Astrocyte (in vitro differentiated cells and primary cell): ENCODE results near the gene ME3. TPM values are rescaled to one million over a fixed set of nuclear protein-coding genes. Genes with fewer than 3 reads are reported as not detected.

Experiments used
- DNase-seq: peaks from one replicate; pipeline ENCODE4 v3.0.0-alpha.2; 2010; ENCODE audit warnings: low read depth
- FAIRE-seq: peaks from 2 replicates; lab custom pipeline; 2011; peaks lifted over from hg19 to GRCh38; lab: Jason Lieb, UNC
- H2AFZ ChIP-seq: 2 replicates; pipeline ENCODE4 v1.6.0; 2012; ENCODE audit warnings: low read depth, low read length, inconsistent platforms
- H3K27ac ChIP-seq: 2 replicates; pipeline ENCODE4 v1.5.1; 2011; ENCODE audit warnings: low read depth, low read length, inconsistent platforms
- H3K27me3 ChIP-seq: 2 replicates; pipeline ENCODE4 v1.6.0; 2011; ENCODE audit warnings: low read length, inconsistent platforms; ENCODE audit not compliant: insufficient read depth
- H3K36me3 ChIP-seq: 2 replicates; pipeline ENCODE4 v1.5.1; 2011; ENCODE audit warnings: low read length, inconsistent platforms; ENCODE audit not compliant: insufficient read depth
- H3K4me1 ChIP-seq: 2 replicates; pipeline ENCODE4 v1.5.1; 2011; ENCODE audit warnings: low read length, inconsistent platforms; ENCODE audit not compliant: insufficient read depth
- H3K4me2 ChIP-seq: 2 replicates; pipeline ENCODE4 v1.6.0; 2012; ENCODE audit warnings: low read length, inconsistent platforms
- H3K4me3 ChIP-seq: 2 replicates; pipeline ENCODE4 v1.5.1; 2011; ENCODE audit warnings: low read depth, mild to moderate bottlenecking, low read length, inconsistent platforms; ENCODE audit not compliant: insufficient read depth
- H3K79me2 ChIP-seq: 2 replicates; pipeline ENCODE4 v1.6.0; 2012; ENCODE audit warnings: mild to moderate bottlenecking, low read length, inconsistent platforms; ENCODE audit not compliant: insufficient read depth
- H3K9ac ChIP-seq: 2 replicates; pipeline ENCODE4 v1.6.0; 2012; ENCODE audit warnings: mild to moderate bottlenecking, low read length, inconsistent platforms
- H3K9me3 ChIP-seq: 2 replicates; pipeline ENCODE4 v1.5.1; 2012; ENCODE audit warnings: low read depth, mild to moderate bottlenecking, low read length, inconsistent platforms; ENCODE audit not compliant: insufficient read depth
- H4K20me1 ChIP-seq: 2 replicates; pipeline ENCODE4 v1.6.0; 2012; ENCODE audit warnings: low read length, inconsistent platforms; ENCODE audit not compliant: insufficient read depth
- H3K27ac Mint-ChIP-seq: one replicate; pipeline ENCODE4 v1.8.0; 2021; ENCODE audit warnings: mild to moderate bottlenecking, mixed read lengths; ENCODE audit not compliant: unreplicated experiment
- H3K27me3 Mint-ChIP-seq: one replicate; pipeline ENCODE4 v1.8.0; 2021; ENCODE audit warnings: low read depth, mixed read lengths; ENCODE audit not compliant: unreplicated experiment
- H3K36me3 Mint-ChIP-seq: one replicate; pipeline ENCODE4 v1.8.0; 2021; ENCODE audit warnings: low read depth, mixed read lengths; ENCODE audit not compliant: unreplicated experiment
- H3K4me1 Mint-ChIP-seq: one replicate; pipeline ENCODE4 v1.8.0; 2021; ENCODE audit warnings: low read depth, mixed read lengths; ENCODE audit not compliant: unreplicated experiment
- H3K4me3 Mint-ChIP-seq: one replicate; pipeline ENCODE4 v1.8.0; 2021; ENCODE audit warnings: mild to moderate bottlenecking, moderate library complexity, mixed read lengths; ENCODE audit not compliant: unreplicated experiment
- H3K9me3 Mint-ChIP-seq: one replicate; pipeline ENCODE4 v1.8.0; 2021; ENCODE audit warnings: mild to moderate bottlenecking, mixed read lengths; ENCODE audit not compliant: unreplicated experiment
- CTCF ChIP-seq: IDR thresholded peaks from 2 replicates; pipeline ENCODE4 v1.5.1; 2011; ENCODE audit warnings: low read depth, mild to moderate bottlenecking, inconsistent platforms, low read length, moderate library complexity; ENCODE audit not compliant: insufficient read depth
- EZH2 ChIP-seq: IDR thresholded peaks from 2 replicates; pipeline ENCODE4 v1.6.1; 2012; ENCODE audit warnings: mild to moderate bottlenecking, low read length, inconsistent platforms; ENCODE audit not compliant: insufficient read depth
- total RNA-seq: library from RNA; stranded (reverse); gene quantifications from 2 replicates; pipeline ENCODE4 v1.2.1, GENCODE V29; 2021

The ME3 gene
- total RNA-seq, 1 donor from 2014 or later, result 28.6 TPM

- Mint-ChIP-seq H3K27ac (no peak overlapping the region), H3K36me3 (peaks cover 4% of the 10 kb centered on the region), H3K9me3 (no peaks in the 10 kb centered on the region), H3K4me1 (peaks cover 6% of the 10 kb centered on the region), H3K27me3 (no peaks in the 10 kb centered on the region), H3K4me3 (no peak overlapping the region)
- H3K27me3 ChIP-seq, result no peaks in the 10 kb centered on the region
- no peak for FAIRE-seq
- H3K4me1 ChIP-seq, result no peaks in the 10 kb centered on the region
- H3K9me3 ChIP-seq, result no peaks in the 10 kb centered on the region
- H2AFZ ChIP-seq, result no peak overlapping the region
- no peak overlapping the region for H3K9ac ChIP-seq
- no peaks in the 10 kb centered on the region for H3K79me2 ChIP-seq
- H3K36me3 ChIP-seq, result no peaks in the 10 kb centered on the region
- no peak overlapping the region for H3K4me2 ChIP-seq
- no peak overlapping the region for H3K27ac ChIP-seq
- H3K4me3 ChIP-seq, result no peak overlapping the region
- TF ChIP-seq CTCF (no peak), EZH2 (no peak)
- DNase-seq, result no peak
- no peaks in the 10 kb centered on the region for H4K20me1 ChIP-seq
Measured at GRCh38 chr11:86704710-86705109, 32.3 kb upstream of the ME3 start.

- Histone ChIP-seq H3K4me2 (no peak overlapping the region), H3K4me3 (no peak overlapping the region), H3K79me2 (no peaks in the 10 kb centered on the region), H3K4me1 (no peaks in the 10 kb centered on the region), H3K36me3 (no peaks in the 10 kb centered on the region), H2AFZ (no peak overlapping the region), H4K20me1 (no peaks in the 10 kb centered on the region), H3K9me3 (no peaks in the 10 kb centered on the region), H3K27me3 (no peaks in the 10 kb centered on the region), H3K9ac (no peak overlapping the region), H3K27ac (no peak overlapping the region)
- Mint-ChIP-seq H3K27ac (no peak overlapping the region), H3K4me1 (peaks cover 12% of the 10 kb centered on the region), H3K36me3 (peaks cover 4% of the 10 kb centered on the region), H3K27me3 (no peaks in the 10 kb centered on the region), H3K4me3 (no peak overlapping the region), H3K9me3 (no peaks in the 10 kb centered on the region)
- FAIRE-seq, result no peak
- no peak for DNase-seq
- TF ChIP-seq CTCF, result no peak
- no peak for TF ChIP-seq EZH2
Measured at GRCh38 chr11:86703987-86704386, 31.6 kb upstream of the ME3 start.

- Histone ChIP-seq H3K4me2 (no peak overlapping the region), H2AFZ (no peak overlapping the region), H3K27me3 (no peaks in the 10 kb centered on the region), H3K9ac (no peak overlapping the region), H3K36me3 (no peaks in the 10 kb centered on the region), H3K9me3 (no peaks in the 10 kb centered on the region), H4K20me1 (no peaks in the 10 kb centered on the region), H3K27ac (no peak overlapping the region), H3K4me1 (peaks cover 7% of the 10 kb centered on the region), H3K79me2 (no peaks in the 10 kb centered on the region), H3K4me3 (no peak overlapping the region)
- H3K27ac Mint-ChIP-seq, result no peak overlapping the region
- DNase-seq (no peak), FAIRE-seq (no peak)
- TF ChIP-seq CTCF, result no peak
- TF ChIP-seq EZH2, result no peak
- no peak overlapping the region for H3K4me3 Mint-ChIP-seq
- peaks cover 4% of the 10 kb centered on the region for H3K36me3 Mint-ChIP-seq
- H3K27me3 Mint-ChIP-seq, result no peaks in the 10 kb centered on the region
- peaks cover 20% of the 10 kb centered on the region for H3K4me1 Mint-ChIP-seq
- H3K9me3 Mint-ChIP-seq, result no peaks in the 10 kb centered on the region
Measured at GRCh38 chr11:86702220-86702983, 30.0 kb upstream of the ME3 start.
